HG03378 (cell line): ENCODE data around the gene GRM8.
"Not testable (repeated sequence)": the region's sequence is repeated elsewhere in the genome, so short reads cannot be mapped to it uniquely, and the experiment has no call there.

ENCODE experiments used
- ATAC-seq: cut with Tn5 transposase; IDR thresholded peaks from one replicate; pipeline ENCODE4 v1.9.1; 2021; ENCODE audit warnings: mild to moderate bottlenecking, moderate library complexity; ENCODE audit not compliant: unreplicated experiment

The GRM8 gene

GRCh38 chr7:126937171-126937570 lies 315.6 kb downstream of the GRM8 start:
- no peak for ATAC-seq

- ATAC-seq, result no peak
Measured at GRCh38 chr7:126931581-126931980, 321.2 kb downstream of the GRM8 start.

GRCh38 chr7:126930166-126930565 lies 322.6 kb downstream of the GRM8 start:
- ATAC-seq, result no peak

- ATAC-seq, result no peak
Measured at GRCh38 chr7:126924477-126924876, 328.3 kb downstream of the GRM8 start.

- peak; percentile 61 for ATAC-seq
Measured at GRCh38 chr7:126911627-126912026, 341.1 kb downstream of the GRM8 start.

GRCh38 chr7:126908564-126908963 lies 344.2 kb downstream of the GRM8 start:
- ATAC-seq, result not testable (repeated sequence)

- not testable (repeated sequence) for ATAC-seq
Measured at GRCh38 chr7:126907657-126908056, 345.1 kb downstream of the GRM8 start.

GRCh38 chr7:126905255-126905654 lies 347.5 kb downstream of the GRM8 start:
- not testable (repeated sequence) for ATAC-seq

- ATAC-seq, result not testable (repeated sequence)
Measured at GRCh38 chr7:126901041-126901765, 351.5 kb downstream of the GRM8 start.

- not testable (repeated sequence) for ATAC-seq
Measured at GRCh38 chr7:126887980-126888379, 364.8 kb downstream of the GRM8 start.

GRCh38 chr7:126887560-126887959 lies 365.2 kb downstream of the GRM8 start:
- not testable (repeated sequence) for ATAC-seq

GRCh38 chr7:126882730-126883129 lies 370.0 kb downstream of the GRM8 start:
- not testable (repeated sequence) for ATAC-seq

- ATAC-seq, result not testable (repeated sequence)
Measured at GRCh38 chr7:126881908-126882307, 370.8 kb downstream of the GRM8 start.

GRCh38 chr7:126881315-126881714 lies 371.4 kb downstream of the GRM8 start:
- no peak for ATAC-seq

- ATAC-seq, result not testable (repeated sequence)
Measured at GRCh38 chr7:126876536-126876935, 376.2 kb downstream of the GRM8 start.

GRCh38 chr7:126856691-126857291 lies 395.9 kb downstream of the GRM8 start:
- ATAC-seq, result peak; percentile 83

- ATAC-seq, result no peak
Measured at GRCh38 chr7:126845331-126845730, 407.4 kb downstream of the GRM8 start.

- ATAC-seq, result no peak
Measured at GRCh38 chr7:126843883-126844282, 408.9 kb downstream of the GRM8 start.

GRCh38 chr7:126843336-126843735 lies 409.4 kb downstream of the GRM8 start:
- no peak for ATAC-seq

GRCh38 chr7:126842451-126842850 lies 410.3 kb downstream of the GRM8 start:
- no peak for ATAC-seq

GRCh38 chr7:126840869-126841268 lies 411.9 kb downstream of the GRM8 start:
- ATAC-seq, result no peak

- no peak for ATAC-seq
Measured at GRCh38 chr7:126839624-126840023, 413.1 kb downstream of the GRM8 start.
